GM23248 (cell line): ENCODE data around the gene C22orf39. TPM values are rescaled to one million over a fixed set of nuclear protein-coding genes. Genes with fewer than 3 reads are reported as not detected.

Experiments
- DNase-seq: peaks from one replicate; pipeline ENCODE4 v3.0.0-alpha.2; 2015
- H2AFZ ChIP-seq: fragments of 200-600 bp; sonication (generic); 2 replicates; pipeline ENCODE4 v1.6.1; 2016; ENCODE audit warnings: antibody characterized with exemption
- H3F3A ChIP-seq: fragments of 200-600 bp; sonication (generic); 2 replicates; pipeline ENCODE4 v1.6.1; 2016; ENCODE audit warnings: mild to moderate bottlenecking, antibody characterized with exemption, mixed run types; ENCODE audit not compliant: insufficient read depth
- H3K27ac ChIP-seq: fragments of 200-600 bp; sonication (generic); 2 replicates; pipeline ENCODE4 v1.5.1; 2016; ENCODE audit warnings: mild to moderate bottlenecking
- H3K27me3 ChIP-seq: fragments of 200-600 bp; sonication (generic); replicated peaks from 2 replicates; pipeline ENCODE4 v1.6.1; 2016; ENCODE audit warnings: mild to moderate bottlenecking; ENCODE audit not compliant: insufficient read depth
- H3K36me3 ChIP-seq: fragments of 200-600 bp; sonication (generic); 2 replicates; pipeline ENCODE4 v1.6.1; 2016; ENCODE audit warnings: low read depth, mild to moderate bottlenecking
- H3K4me1 ChIP-seq: fragments of 200-600 bp; sonication (generic); 2 replicates; pipeline ENCODE4 v1.6.1; 2016; ENCODE audit warnings: mild to moderate bottlenecking; ENCODE audit not compliant: insufficient read depth
- H3K4me2 ChIP-seq: fragments of 200-600 bp; sonication (generic); one replicate; pipeline ENCODE4 v1.6.1; 2016; ENCODE audit warnings: mild to moderate bottlenecking; ENCODE audit not compliant: unreplicated experiment
- H3K4me3 ChIP-seq: fragments of 200-600 bp; sonication (generic); 2 replicates; pipeline ENCODE4 v1.5.1; 2016; ENCODE audit warnings: mild to moderate bottlenecking
- H3K79me2 ChIP-seq: fragments of 200-600 bp; sonication (generic); 2 replicates; pipeline ENCODE4 v1.6.1; 2016; ENCODE audit warnings: mild to moderate bottlenecking; ENCODE audit not compliant: insufficient read depth
- H3K9ac ChIP-seq: fragments of 200-600 bp; sonication (generic); 2 replicates; pipeline ENCODE4 v1.6.1; 2016; ENCODE audit warnings: mild to moderate bottlenecking
- H3K9me2 ChIP-seq: fragments of 200-600 bp; sonication (generic); 2 replicates; pipeline ENCODE4 v1.6.1; 2016; ENCODE audit warnings: mixed run types, mild to moderate bottlenecking, moderate library complexity; ENCODE audit not compliant: insufficient read depth
- H3K9me3 ChIP-seq: fragments of 200-600 bp; sonication (generic); one replicate; pipeline ENCODE4 v1.6.1; 2017; ENCODE audit warnings: low read depth
- H4K20me1 ChIP-seq: fragments of 200-600 bp; sonication (generic); 2 replicates; pipeline ENCODE4 v1.6.0; 2016; ENCODE audit not compliant: insufficient read depth
- EZH2 ChIP-seq: fragments of 200-600 bp; sonication (generic); IDR thresholded peaks from 2 replicates; pipeline ENCODE4 v1.6.1; 2018; ENCODE audit warnings: antibody characterized with exemption, mild to moderate bottlenecking; ENCODE audit not compliant: insufficient read depth, poor library complexity, severe bottlenecking
- EZH2phosphoT487 ChIP-seq: fragments of 200-600 bp; sonication (generic); IDR thresholded peaks from 2 replicates; pipeline ENCODE4 v1.6.1; 2018; ENCODE audit warnings: antibody characterized with exemption, moderate library complexity, mild to moderate bottlenecking, low read depth; ENCODE audit not compliant: insufficient read depth
- WGBS, 2 experiments: methylation state at CpG; one replicate each; pipeline ENCODE4 v1.1.6; 2015 to 2017; ENCODE audit warnings: low lambda C conversion rate in 2 of 2, low coverage in 1 of 2; ENCODE audit errors: missing lambda C conversion rate in 2 of 2; 5-methylcytosine and 5-hydroxymethylcytosine counted together
- in situ Hi-C: fragments of 300-500 bp; cut with MboI; formaldehyde crosslinking; loops from 2 replicates; pipeline ENCODE4 v1.15.0; 2020
- polyA plus RNA-seq: library from polyadenylated mRNA; unstranded; fragments of >200 nt; fragmentation: Nextera tagmentation; extraction: Ambion mirVana; gene quantifications from 2 replicates; pipeline ENCODE4 v1.2.1, GENCODE V29; 2016
- total RNA-seq: library from RNA; depleted of rRNA; stranded (reverse); fragments of >200 nt; shearing (Covaris generic); gene quantifications from 2 replicates; pipeline ENCODE4 v1.2.3, GENCODE V29; 2014

Gene C22orf39
- total and polyA plus RNA-seq, 2 experiments from 2014 or later: 15.0 to 22.8 TPM

GRCh38 chr22:19402642-19403191 lies 44.8 kb downstream of the C22orf39 start:
- Histone ChIP-seq H3K9ac (no peak overlapping the region), H3K9me3 (no peaks in the 10 kb centered on the region), H3K79me2 (peaks cover 26% of the 10 kb centered on the region; the same call in 1 of the 2 replicates), H3K4me1 (no peaks in the 10 kb centered on the region), H3K9me2 (no peaks in the 10 kb centered on the region), H3F3A (no peaks in the 10 kb centered on the region), H3K4me2 (no peak overlapping the region), H4K20me1 (no peaks in the 10 kb centered on the region), H3K36me3 (peaks cover 28% of the 10 kb centered on the region), H3K27ac (no peak overlapping the region), H3K4me3 (no peak overlapping the region), H3K27me3 (no peaks in the 10 kb centered on the region), H2AFZ (no peak overlapping the region)
- in situ Hi-C loops: no loop called here
- TF ChIP-seq EZH2phosphoT487: no peak
- TF ChIP-seq EZH2: no peak
- 94 to 95% methylated on average over 4 of the region's 4 CpGs for whole genome bisulfite sequencing, 2 experiments
- no peak for DNase-seq

- TF ChIP-seq EZH2phosphoT487: no peak
- no peak for TF ChIP-seq EZH2
- Histone ChIP-seq H3K27ac (no peak overlapping the region), H3K4me1 (no peaks in the 10 kb centered on the region), H4K20me1 (no peaks in the 10 kb centered on the region), H3F3A (no peaks in the 10 kb centered on the region), H3K4me2 (no peak overlapping the region), H3K27me3 (no peaks in the 10 kb centered on the region), H3K79me2 (peaks cover 26% of the 10 kb centered on the region; the same call in 1 of the 2 replicates), H3K36me3 (peaks cover 23% of the 10 kb centered on the region; the same call in 1 of the 2 replicates), H2AFZ (no peak overlapping the region), H3K4me3 (no peak overlapping the region), H3K9ac (no peak overlapping the region), H3K9me2 (no peaks in the 10 kb centered on the region), H3K9me3 (no peaks in the 10 kb centered on the region)
- in situ Hi-C loops: no loop called here
- 89% methylated on average over 4 of the region's 4 CpGs for WGBS, 2 experiments
- no peak for DNase-seq
Observed at GRCh38 chr22:19401483-19401882, 46.0 kb downstream of the C22orf39 start.

- Histone ChIP-seq H3K4me1 (no peaks in the 10 kb centered on the region), H3K9me2 (no peaks in the 10 kb centered on the region), H3K9me3 (no peaks in the 10 kb centered on the region), H3F3A (no peaks in the 10 kb centered on the region), H3K36me3 (peaks cover 27% of the 10 kb centered on the region; the same call in 1 of the 2 replicates), H2AFZ (no peak overlapping the region), H3K4me3 (no peak overlapping the region), H3K9ac (no peak overlapping the region), H4K20me1 (no peaks in the 10 kb centered on the region), H3K27me3 (no peaks in the 10 kb centered on the region), H3K4me2 (no peak overlapping the region), H3K79me2 (peaks cover 26% of the 10 kb centered on the region; the same call in 1 of the 2 replicates), H3K27ac (no peak overlapping the region)
- TF ChIP-seq EZH2phosphoT487 (no peak), EZH2 (no peak)
- in situ Hi-C loops: no loop called here
- 91% methylated on average over 6 of the region's 6 CpGs for WGBS, 2 experiments
- no peak for DNase-seq
Observed at GRCh38 chr22:19400881-19401280, 46.6 kb downstream of the C22orf39 start.

- Histone ChIP-seq H3K9me3 (no peaks in the 10 kb centered on the region), H3K9me2 (no peaks in the 10 kb centered on the region), H3K27ac (no peak overlapping the region), H3K4me1 (no peaks in the 10 kb centered on the region), H3K9ac (no peak overlapping the region), H3F3A (no peaks in the 10 kb centered on the region), H3K79me2 (peaks cover 13% of the 10 kb centered on the region; the same call in 1 of the 2 replicates), H3K4me2 (no peak overlapping the region), H3K27me3 (no peaks in the 10 kb centered on the region), H3K36me3 (peaks cover 33% of the 10 kb centered on the region; the same call in 1 of the 2 replicates), H3K4me3 (no peak overlapping the region), H4K20me1 (no peaks in the 10 kb centered on the region), H2AFZ (no peak overlapping the region)
- in situ Hi-C loops: no loop called here
- WGBS, 2 experiments: 95 to 97% methylated on average over 2 of the region's 2 CpGs
- no peak for TF ChIP-seq EZH2phosphoT487
- no peak for DNase-seq
Observed at GRCh38 chr22:19398652-19399051, 48.9 kb downstream of the C22orf39 start.
